Fibroblast of the conjunctiva (primary cell): ENCODE measurements around the gene TMA7.
A peak's percentile ranks its signal among the peaks of the same experiment; 100 is the strongest.
"Not testable (repeated sequence)": the region's sequence is repeated elsewhere in the genome, so short reads cannot be mapped to it uniquely, and the experiment has no call there.

Experiments
- DNase-seq: peaks from one replicate; pipeline ENCODE4 v3.0.0-alpha.2; 2010; ENCODE audit warnings: low read depth

The TMA7 gene

GRCh38 chr3:48468329-48468731 is 28.3 kb downstream of the TMA7 start:
- no peak for DNase-seq

- DNase-seq: no peak
Observed at GRCh38 chr3:48469046-48469915, 29.2 kb downstream of the TMA7 start.

GRCh38 chr3:48470286-48470685 is 30.2 kb downstream of the TMA7 start:
- DNase-seq: no peak

- no peak for DNase-seq
Observed at GRCh38 chr3:48472673-48472922, 32.5 kb downstream of the TMA7 start.

- peak; percentile 85 for DNase-seq
Observed at GRCh38 chr3:48472923-48473616, 33.0 kb downstream of the TMA7 start.

- DNase-seq: no peak
Observed at GRCh38 chr3:48473617-48473952, 33.5 kb downstream of the TMA7 start.

GRCh38 chr3:48474031-48474430 is 34.0 kb downstream of the TMA7 start:
- not testable (repeated sequence) for DNase-seq

GRCh38 chr3:48474619-48475018 is 34.6 kb downstream of the TMA7 start:
- no peak for DNase-seq

GRCh38 chr3:48475188-48475587 is 35.1 kb downstream of the TMA7 start:
- no peak for DNase-seq

- DNase-seq: no peak
Observed at GRCh38 chr3:48476426-48477053, 36.5 kb downstream of the TMA7 start.

GRCh38 chr3:48477959-48478520 is 38.0 kb downstream of the TMA7 start:
- no peak for DNase-seq

- DNase-seq: no peak
Observed at GRCh38 chr3:48478626-48479555, 38.8 kb downstream of the TMA7 start.

GRCh38 chr3:48480891-48481290 is 40.8 kb downstream of the TMA7 start:
- DNase-seq: not testable (repeated sequence)

- DNase-seq: not testable (repeated sequence)
Observed at GRCh38 chr3:48482822-48483221, 42.8 kb downstream of the TMA7 start.

GRCh38 chr3:48486952-48487351 is 46.9 kb downstream of the TMA7 start:
- no peak for DNase-seq

GRCh38 chr3:48492461-48493202 is 52.6 kb downstream of the TMA7 start:
- no peak for DNase-seq

GRCh38 chr3:48493203-48493501 is 53.1 kb downstream of the TMA7 start:
- no peak for DNase-seq
